Breast epithelium (tissue), 3 donors: ENCODE measurements around the gene PCDHGA11.

Experiments
- CTCF ChIP-seq, 3 donors: fragments of 450-650 bp; IDR thresholded peaks; one replicate each; pipeline ENCODE4 v1.5.1; 2016 to 2017; ENCODE audit warnings: antibody characterized with exemption in 3 of 3, mild to moderate bottlenecking in 3 of 3, moderate library complexity in 3 of 3
- POLR2A ChIP-seq: fragments of 450-650 bp; IDR thresholded peaks from one replicate; pipeline ENCODE4 v1.6.1; 2016; ENCODE audit warnings: antibody characterized with exemption, mild to moderate bottlenecking, moderate library complexity

- TF ChIP-seq CTCF (IDR thresholded peaks at IDR 0.05): no peak
- TF ChIP-seq POLR2A: no peak
Measured at GRCh38 chr5:141427783-141428426, 7.1 kb downstream of the PCDHGA11 start.
